ENCODE data around the gene NEK6. TPM values are rescaled to one million over a fixed set of nuclear protein-coding genes. Genes with fewer than 3 reads are reported as not detected.
A peak's percentile ranks its signal among the peaks of the same experiment; 100 is the strongest.

NEK6 gene
- total RNA-seq, 4 donors from 2014 or later = 6.0 to 14.7 (median 9.1) TPM

DNA sequence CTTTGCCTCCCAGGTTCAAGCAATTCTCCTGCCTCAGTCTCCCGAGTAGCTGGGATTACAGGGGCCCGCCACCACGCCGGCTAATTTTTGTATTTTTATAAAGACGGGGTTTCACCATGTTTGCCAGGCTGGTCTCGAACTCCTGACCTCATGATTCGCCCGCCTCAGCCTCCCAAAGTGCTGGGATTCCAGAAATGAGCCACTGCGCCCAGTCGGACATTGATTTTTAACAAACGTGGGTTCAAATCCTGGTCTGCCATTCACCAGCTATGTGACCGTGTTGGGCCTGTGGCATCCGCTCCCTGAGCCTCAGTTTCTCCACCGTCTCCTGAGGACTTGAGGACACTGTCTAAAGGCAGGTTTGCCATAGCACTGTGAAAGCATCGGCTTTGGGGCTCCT, 41.8 kb upstream of the NEK6 start:
- WGBS, 2 donors = 96% methylated on average over 15 of the region's 15 CpGs
- TF ChIP-seq CTCF (IDR thresholded peaks at IDR 0.05) (no peak), POLR2A (IDR thresholded peaks at IDR 0.05) (no peak)
- peak in 1 of 2 donors; percentile 62 for DNase-seq (ENCODE audit: low spot score in 2 of 2)
- intact Hi-C loops (cut with DNase I; ENCODE audit: low total_unique reads) = no loop called here
- H3K4me3 ChIP-seq (ENCODE audit: low read depth, poor library complexity, severe bottlenecking) = no peak overlapping the region

DNA sequence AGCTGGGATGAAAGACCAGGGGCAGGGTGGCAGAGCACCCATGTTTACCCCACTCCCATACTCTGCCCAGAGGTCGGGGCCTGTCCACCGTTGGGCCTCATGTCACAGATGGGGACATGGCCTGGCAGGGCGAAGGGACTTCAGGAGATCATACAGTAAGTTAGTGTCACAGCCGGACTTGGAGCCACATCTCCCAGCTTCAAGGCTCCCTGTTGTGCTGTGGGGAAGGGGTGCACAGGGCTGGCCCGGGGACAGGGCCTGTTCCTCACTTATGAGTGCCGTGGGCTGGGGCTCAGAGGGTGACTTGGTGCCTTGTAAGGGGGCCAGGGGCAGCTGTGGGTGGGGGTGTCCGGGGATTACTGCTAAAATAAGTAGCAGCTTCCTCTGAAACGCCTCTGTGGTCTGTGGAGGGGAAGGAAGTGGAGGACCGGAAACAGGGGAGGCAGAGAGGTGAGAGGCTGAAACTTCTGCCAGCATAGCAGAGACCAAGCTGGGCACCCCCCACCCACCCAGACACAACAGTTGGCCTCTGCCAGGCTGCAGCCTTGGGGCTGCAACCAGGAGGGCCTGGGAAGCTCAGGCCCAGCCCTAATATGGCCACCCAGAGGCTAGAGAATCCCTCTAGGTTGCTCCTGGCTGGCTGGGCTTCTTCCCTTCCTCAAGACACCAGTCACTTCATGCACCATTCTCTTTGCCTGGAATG, 41.1 kb upstream of the NEK6 start:
- WGBS, 2 donors = 78 to 81% methylated on average over 9 of the region's 9 CpGs
- intact Hi-C loops (cut with DNase I; ENCODE audit: low total_unique reads) = no loop called here
- no peak for TF ChIP-seq CTCF (IDR thresholded peaks at IDR 0.05)
- TF ChIP-seq POLR2A (IDR thresholded peaks at IDR 0.05) = no peak
- no peak overlapping the region for H3K4me3 ChIP-seq (ENCODE audit: low read depth, poor library complexity, severe bottlenecking)
- DNase-seq (ENCODE audit: low spot score in 2 of 2) = peak in 1 of 2 donors; percentile 84

GRCh38 chr9:124217836-124218437, 39.8 kb upstream of the NEK6 start:
- no peak overlapping the region for H3K4me3 ChIP-seq (ENCODE audit: low read depth, poor library complexity, severe bottlenecking)
- intact Hi-C loops (cut with DNase I; ENCODE audit: low total_unique reads) = no loop called here
- peak in 1 of 2 donors; percentile 61 for DNase-seq (ENCODE audit: low spot score in 2 of 2)

DNA sequence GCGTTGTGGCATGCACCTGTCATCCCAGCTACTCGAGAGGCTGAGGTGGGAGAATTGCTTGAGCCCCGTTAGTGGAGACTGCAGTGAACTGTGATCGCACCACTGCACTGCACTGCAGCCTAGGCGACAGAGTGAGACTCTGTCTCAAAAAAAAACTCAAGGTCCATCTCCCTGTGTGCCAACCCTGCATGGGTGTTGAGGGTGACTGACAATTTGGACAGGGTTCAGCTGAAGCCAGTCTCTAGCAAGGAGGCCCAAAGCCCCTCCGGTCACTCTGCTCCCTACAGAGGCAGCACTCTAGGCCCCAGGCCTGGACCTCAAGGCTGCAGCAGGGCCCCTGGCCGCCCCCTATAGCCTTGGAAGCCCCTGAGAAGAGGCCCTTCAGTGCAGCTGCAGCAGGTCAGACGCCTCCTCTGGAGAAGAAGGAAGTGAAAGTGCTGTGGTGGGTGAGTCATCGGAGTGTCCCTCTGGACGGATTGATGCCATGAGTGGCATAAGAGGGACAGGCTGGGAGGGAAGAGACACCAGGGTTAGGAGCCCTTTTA, 39.2 kb upstream of the NEK6 start:
- WGBS, 2 donors = 78% methylated on average over 10 of the region's 10 CpGs
- DNase-seq (ENCODE audit: low spot score in 2 of 2) = peak; percentile 54 to 92
- TF ChIP-seq CTCF (IDR thresholded peaks at IDR 0.05) (no peak), POLR2A (IDR thresholded peaks at IDR 0.05) (no peak)
- H3K4me3 ChIP-seq (ENCODE audit: low read depth, poor library complexity, severe bottlenecking) = no peak overlapping the region
- intact Hi-C loops (cut with DNase I; ENCODE audit: low total_unique reads) = no loop called here

More at GRCh38 chr9:124217836-124218437, 39.8 kb upstream of the NEK6 start:
- 72 to 85% methylated on average over 8 of the region's 8 CpGs for WGBS, 2 donors
- TF ChIP-seq POLR2A (IDR thresholded peaks at IDR 0.05) (no peak), CTCF (IDR thresholded peaks at IDR 0.05) (no peak)

GRCh38 chr9:124218987-124219461, 38.7 kb upstream of the NEK6 start:
- WGBS, 2 donors = 62 to 83% methylated on average over 2 of the region's 2 CpGs
- no peak for DNase-seq (ENCODE audit: low spot score in 2 of 2)
- TF ChIP-seq CTCF (IDR thresholded peaks at IDR 0.05) (no peak), POLR2A (IDR thresholded peaks at IDR 0.05) (no peak)
- no peak overlapping the region for H3K4me3 ChIP-seq (ENCODE audit: low read depth, poor library complexity, severe bottlenecking)
- intact Hi-C loops (cut with DNase I; ENCODE audit: low total_unique reads) = no loop called here

Measured in lower leg skin (tissue), 4 donors.